ENCODE data around the gene SLC24A4.

SLC24A4 gene

DNA sequence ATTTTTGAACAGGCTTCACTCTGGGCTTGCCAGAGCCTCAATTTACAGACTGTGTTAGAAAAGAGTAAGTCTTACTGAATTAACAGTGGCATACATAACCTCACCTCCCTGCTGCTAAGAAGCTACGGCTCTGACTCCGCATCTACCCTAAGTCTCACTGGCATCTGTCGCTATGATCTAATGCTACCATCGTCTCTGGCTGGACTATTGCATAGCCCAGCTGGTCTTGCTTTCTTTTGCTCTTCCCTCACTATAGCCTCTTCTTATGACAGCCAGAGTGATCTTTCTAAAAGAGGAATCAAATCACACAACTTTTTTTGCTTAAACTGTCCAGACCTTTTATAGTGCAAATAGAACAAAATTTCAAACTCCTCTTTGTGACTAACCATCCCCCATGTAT is 81.1 kb downstream of the SLC24A4 start:
- DNase-seq (ENCODE audit: low read depth in 2 of 2), result no peak

DNA sequence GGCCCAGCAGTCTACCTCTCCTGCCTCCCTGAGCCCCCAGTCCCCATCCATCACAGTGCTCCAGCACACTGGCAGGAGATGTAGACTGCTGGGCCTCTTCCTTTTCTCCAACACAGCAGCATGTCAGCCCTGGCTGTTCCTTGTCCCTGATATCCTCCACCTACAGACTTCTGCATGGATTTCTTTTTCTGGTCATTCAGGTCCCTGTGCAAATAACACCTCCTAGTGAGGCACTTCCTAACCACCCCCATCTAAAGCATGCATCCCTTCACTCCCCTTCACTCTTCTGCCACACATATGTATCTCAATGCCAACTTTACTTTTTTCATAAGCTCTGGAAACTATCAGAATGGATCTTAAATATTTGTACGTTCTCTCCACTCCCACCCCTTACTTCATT is 81.5 kb downstream of the SLC24A4 start:
- DNase-seq (ENCODE audit: low read depth in 2 of 2), result no peak

DNA sequence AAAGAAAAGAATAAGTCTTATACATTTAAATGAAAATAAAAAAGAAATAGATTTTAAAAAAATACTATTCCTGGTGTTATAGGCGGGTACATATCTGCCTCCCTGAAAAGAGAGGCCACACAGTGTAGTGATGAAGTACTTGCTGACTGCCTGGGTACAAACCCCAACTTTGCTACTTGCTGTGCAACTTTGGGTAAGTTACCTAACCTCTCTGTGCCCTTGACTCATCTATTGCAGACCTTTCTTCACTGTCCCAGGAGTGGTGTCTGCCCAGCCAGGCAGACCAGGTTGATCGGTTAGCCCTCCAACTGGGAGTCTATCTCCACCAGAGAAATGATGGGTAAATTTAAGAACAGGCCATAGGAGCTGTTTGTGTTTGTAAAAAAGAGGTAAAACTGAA is 82.0 kb downstream of the SLC24A4 start:
- no peak for DNase-seq (ENCODE audit: low read depth in 2 of 2)

DNA sequence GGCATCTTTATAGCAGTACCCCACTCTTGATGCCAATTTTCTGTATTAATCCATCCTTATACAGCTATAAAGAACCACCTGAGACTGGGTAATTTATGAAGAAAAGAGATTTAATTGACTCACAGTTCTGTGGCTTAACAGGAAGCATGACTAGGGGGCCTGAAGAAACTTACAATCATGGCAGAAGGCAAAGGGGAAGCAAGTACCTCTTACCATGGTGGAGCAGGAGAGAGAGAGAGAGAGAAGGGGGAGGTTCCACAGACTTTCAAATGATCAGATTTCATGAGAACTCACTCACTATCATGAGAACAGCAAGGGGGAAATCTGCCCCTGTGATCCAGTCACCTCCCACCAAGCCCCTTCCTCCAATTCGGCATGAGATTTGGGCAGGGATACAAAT is 84.4 kb downstream of the SLC24A4 start:
- DNase-seq (ENCODE audit: low read depth in 2 of 2), result no peak

DNA sequence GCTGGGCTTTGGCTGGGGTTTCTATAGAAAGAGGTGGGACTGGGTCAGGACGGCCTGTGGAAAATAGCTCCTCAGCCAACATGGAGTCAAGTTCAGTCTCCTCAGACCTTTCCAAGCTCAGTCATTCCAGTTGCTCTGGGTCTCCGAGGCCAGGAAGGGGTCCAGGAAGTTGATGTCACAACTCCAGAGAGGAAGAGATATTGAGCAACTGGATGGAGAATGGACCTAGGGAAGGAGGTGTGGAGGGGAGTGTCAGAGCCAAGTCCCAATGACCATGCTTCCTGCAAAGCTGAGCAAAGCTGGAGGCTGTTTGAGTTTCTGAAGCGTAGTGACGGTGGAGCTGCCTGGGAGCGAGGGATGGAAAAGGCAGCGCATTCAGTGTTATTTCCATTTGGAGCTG is 86.1 kb downstream of the SLC24A4 start:
- no peak for DNase-seq (ENCODE audit: low read depth in 2 of 2)

DNA sequence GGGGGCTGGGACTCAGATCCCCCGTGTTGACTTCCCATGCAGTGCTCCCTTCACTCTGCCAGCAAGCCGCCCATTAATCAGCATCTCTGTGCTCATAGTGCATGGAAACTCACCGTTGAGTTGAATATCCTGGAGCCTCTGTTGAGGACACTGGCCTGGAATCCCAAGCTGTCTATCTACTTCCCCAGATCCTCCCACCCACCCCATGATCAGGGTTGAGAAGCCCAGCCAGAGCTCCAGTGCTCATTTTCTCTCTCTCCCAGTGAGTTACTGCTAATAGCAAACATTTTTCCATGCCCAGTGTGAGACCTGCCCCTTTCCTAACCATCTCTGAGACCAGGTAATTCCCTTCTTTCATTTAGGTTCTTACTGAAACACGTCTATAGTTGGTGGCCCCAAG is 88.2 kb downstream of the SLC24A4 start:
- DNase-seq (ENCODE audit: low read depth in 2 of 2), result no peak

DNA sequence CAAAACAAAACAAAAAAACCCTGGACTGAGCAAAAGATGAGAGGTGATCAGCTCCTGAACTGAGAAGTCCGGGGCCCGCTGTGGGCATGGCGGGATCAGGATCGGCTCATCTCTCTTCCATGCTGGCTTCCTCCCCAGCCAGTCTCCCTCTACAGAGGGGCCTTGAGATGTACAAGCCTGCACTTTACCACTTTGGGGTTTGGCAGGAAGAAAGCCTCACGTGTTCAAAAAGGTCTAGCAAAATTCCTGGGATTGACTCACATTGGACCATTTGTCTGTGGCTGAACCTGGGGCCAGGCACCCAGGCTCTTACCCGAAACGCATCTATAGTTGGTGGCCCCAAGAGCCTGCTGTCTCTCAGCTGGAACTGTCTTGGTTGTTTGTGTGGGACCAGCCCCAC is 89.0 kb downstream of the SLC24A4 start:
- no peak for DNase-seq (ENCODE audit: low read depth in 2 of 2)

DNA sequence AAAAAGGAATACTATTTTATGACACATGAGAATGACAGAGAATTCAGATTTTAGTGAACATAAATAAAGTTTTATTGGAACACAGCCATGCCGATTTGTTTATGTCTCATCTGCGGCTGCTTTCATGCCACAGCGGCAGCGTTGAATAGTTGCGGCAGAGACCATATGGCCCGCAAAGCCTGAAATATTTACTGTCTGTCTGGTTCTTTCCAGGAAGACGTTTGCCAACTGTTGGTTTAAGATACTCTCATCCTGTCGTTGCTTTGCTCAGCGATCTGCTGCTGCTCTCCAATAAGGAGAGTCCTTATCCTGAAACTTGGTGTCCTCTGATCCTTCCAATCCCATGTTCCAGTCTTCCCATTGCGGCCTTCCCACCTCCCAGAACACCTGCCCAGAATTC is 89.9 kb downstream of the SLC24A4 start:
- no peak for DNase-seq (ENCODE audit: low read depth in 2 of 2)

DNA sequence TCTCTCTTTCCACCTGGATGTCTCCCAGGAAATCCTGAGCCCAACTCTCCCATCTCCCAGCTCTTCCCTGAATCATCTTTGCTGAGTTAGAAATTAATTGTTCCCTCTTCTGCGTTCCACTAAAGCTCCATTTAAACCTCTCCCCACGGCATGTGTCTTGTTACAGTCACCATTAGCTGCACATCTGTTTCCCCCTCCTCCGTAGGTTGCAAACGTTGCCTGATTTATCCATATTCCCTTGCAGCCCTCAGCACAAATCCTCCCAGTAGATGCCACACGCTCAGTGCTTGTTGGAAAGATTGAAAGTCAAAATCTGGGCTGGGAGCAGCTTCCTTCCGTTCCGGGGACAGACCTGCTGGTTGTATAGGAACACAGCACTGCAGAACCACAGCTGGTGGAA is 90.4 kb downstream of the SLC24A4 start:
- DNase-seq (ENCODE audit: low read depth in 2 of 2), result no peak

DNA sequence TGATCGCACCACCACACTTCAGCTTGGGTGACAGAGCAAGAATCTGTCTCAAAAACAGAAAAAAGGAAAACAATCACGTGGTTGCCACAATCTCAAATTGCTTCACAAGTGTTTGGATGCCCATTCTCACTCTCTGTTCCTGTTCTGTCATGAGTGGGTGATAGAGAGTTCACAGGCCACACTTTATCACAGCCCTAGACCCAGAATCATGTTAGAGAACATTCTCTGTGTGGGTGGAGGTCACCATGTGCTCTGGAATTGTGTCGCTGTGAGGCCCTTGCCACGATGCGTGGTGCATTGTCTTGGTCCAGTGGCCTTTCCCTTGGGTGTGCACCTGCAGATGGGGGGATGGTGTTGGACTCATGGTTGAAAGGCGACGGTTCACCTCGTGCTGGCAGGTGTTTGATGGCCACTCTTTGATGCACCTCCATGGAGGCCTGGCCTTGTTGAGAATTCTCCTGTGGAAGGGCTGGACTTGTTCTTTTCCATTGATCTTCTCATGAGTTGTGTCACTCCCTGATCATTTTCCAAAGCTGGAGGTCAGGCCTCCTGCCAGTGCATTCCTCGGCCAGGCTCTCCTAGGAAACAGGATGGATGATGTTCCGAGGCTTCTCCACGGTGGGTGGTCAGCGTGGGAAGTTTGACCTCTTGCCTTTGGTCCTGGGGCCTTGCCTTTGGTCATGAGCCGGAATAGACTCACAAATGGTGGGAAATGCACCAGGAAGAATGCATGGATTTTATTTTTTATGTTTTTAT is 91.9 kb downstream of the SLC24A4 start:
- DNase-seq (ENCODE audit: low read depth in 2 of 2), result no peak

DNA sequence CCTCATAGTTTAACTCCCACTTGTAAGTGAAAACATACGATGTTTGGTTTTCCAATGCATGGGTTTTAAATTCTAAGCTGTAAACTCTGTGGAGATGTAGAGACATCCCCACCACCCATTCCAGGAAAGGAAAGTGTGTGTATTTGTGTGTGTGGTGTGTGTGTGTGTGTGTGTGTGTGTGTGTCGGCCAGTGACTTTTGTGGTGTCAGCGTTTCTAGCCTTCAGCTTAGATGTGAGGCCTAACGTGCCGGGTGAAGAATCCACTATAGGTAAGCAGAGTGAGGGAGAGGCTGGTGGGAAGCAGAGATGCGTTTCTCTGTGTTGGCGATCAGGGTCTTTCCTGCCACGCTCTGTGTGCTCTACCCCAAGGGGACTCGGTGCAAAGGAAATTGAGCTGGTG is 93.0 kb downstream of the SLC24A4 start:
- DNase-seq (ENCODE audit: low read depth in 2 of 2), result no peak

DNA sequence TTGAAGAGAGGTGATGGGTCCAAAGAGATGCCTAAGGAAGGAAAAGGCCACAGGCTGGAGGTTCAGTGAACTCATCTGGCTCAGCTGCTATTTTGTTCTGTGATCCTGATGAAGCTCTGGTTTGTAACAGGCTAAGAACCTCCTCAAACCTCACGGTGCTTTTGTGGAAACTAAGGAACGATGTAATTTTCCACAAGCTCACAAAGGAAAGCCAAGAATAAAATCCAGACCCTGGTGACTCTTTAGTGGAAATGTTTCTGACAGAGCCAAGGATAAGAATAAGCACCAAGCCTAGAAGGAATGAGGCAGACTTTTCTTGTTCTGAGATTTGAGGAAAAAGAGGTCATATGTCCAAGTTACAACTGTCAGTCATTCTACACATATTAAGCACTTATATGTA is 93.6 kb downstream of the SLC24A4 start:
- no peak for DNase-seq (ENCODE audit: low read depth in 2 of 2)

DNA sequence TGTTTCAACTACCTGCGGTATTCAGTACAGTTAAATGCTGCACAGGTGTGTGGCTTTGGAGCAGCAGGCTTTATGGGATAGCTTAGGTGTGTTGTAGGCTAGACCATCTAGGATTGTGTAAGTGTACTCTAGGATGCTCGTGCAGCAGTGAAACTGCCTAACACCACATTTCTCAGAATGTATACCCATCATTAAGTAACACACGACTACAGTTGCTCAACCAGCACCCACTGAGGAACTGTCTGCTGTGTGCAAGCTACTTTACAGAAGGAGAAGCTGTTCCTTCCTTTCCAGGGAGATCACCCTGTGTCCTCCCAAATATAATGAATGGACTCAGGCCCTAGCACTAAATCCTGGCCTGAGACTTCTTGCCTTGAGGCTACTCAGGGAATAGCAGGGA is 94.8 kb downstream of the SLC24A4 start:
- DNase-seq (ENCODE audit: low read depth in 2 of 2), result no peak

DNA sequence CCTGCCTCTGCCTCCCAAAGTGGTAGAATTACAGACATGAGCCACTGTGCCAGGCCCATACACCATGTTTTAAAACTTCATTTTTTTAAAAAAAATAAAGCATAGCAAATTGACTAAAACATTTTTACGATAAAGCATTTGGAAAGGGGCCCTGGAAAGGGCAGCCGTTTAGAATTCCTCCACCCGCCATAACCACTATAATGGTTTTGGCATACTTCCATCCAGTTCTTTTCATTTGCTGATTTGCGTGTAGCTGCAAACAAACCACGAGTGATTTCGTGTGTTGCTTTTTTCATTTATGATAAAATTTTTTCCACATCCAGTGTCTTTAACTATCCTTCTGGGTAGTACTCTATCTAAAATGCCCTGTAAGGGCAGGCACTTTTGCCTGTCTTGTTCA is 98.8 kb downstream of the SLC24A4 start:
- DNase-seq (ENCODE audit: low read depth in 2 of 2), result no peak

DNA sequence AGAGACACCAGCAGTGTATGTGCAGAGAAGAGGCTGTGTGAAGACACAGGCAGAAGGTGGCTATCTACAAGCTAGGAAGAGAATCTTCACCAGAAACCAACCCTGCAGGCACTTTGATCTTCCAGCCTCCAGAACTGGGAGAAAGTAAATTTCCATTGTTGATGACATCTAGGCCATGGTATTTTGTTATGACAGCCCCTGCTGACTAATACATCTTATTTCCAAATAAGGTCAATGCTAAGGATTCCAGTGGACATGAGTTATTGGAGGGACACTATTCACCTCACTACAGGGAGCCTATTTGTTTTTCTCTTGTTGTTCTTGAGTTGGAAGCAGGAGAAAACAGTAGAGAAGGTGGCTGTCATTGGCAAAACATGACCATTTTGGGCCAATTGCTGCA is 102.1 kb downstream of the SLC24A4 start:
- DNase-seq (ENCODE audit: low read depth in 2 of 2), result no peak

DNA sequence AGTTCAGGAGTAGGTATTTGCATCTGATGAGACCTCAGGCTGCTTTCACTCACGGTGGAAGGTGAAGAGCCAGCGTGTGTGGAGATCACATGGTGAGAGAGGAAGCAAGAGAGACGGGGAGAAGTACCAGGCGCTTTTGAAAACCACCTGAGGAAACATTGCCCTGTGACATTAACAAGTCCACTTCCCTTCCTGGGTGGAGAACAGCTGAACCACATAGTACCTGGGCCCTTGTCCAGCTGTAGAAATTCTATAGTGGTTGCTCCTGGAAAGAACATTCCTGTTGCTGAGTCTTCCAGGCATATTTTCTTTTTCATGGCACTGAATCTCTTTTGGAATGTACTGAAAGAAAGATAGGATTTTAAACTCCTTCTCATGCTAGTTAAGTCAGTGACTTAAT is 103.3 kb downstream of the SLC24A4 start:
- no peak for DNase-seq (ENCODE audit: low read depth in 2 of 2)

DNA sequence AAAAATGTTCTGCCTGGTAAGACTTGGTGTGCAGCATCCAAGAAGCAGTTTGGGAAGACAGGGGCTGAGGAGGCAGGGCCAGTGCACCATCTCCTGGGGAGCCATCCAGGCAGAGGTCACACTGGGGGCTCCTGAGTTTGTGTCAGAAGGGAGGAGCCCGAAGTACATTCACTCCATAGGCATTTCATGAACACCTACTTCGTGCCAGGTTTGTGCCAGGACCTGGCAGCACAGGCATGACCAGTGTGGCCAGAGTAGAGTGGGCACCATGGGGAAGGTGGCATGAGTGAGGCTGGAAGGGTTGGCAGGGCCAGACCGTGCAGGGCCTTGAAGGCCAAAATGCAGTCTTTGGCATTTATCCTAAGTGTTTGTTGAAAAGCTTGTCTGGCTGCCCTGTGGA is 104.1 kb downstream of the SLC24A4 start:
- DNase-seq (ENCODE audit: low read depth in 2 of 2), result no peak

DNA sequence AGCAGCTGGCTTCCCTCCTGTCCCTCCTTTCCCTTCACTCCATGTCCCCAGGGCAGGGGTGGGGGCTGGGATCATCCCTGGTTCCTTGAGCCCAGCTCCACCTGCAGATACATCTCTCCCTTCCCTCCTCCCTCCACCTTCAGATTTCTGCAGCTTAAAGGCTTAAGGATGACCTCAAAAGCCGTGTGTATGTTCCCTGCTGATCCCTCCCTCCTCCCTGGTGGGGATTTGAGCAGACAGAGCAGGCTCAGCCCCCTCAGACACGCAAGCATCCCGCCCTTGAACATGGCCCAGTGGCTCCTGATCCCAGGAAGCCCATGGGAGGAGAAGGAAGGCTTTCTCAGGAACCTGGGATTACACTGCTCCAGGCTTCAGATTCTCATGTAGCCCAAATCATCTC is 107.7 kb downstream of the SLC24A4 start:
- DNase-seq (ENCODE audit: low read depth in 2 of 2), result no peak

DNA sequence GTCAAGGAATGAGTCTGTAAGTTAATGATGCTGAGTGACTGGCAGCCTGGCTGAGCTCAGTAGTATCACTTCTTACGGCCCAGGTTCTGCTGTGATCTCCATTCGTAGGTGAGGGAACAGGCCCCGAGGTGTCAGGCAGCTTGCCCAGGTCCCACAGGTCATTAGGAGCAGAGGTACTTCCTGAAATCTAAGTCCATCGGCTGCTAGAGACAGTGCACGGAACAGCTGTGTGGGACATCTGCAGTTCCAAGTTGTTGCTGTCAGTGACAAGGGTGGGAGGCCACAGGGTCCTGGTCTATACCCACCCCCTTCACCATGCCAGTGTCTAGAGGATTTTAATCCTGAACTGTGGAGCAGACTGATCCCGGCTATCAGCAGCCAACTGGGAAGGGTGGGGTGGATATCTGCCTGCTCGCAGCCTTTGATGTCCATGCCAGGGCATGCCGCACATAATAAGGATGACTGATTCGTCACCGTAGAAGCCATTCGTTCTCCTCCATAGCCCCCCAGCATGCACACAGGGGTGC is 108.3 kb downstream of the SLC24A4 start:
- DNase-seq (ENCODE audit: low read depth in 2 of 2), result no peak

DNA sequence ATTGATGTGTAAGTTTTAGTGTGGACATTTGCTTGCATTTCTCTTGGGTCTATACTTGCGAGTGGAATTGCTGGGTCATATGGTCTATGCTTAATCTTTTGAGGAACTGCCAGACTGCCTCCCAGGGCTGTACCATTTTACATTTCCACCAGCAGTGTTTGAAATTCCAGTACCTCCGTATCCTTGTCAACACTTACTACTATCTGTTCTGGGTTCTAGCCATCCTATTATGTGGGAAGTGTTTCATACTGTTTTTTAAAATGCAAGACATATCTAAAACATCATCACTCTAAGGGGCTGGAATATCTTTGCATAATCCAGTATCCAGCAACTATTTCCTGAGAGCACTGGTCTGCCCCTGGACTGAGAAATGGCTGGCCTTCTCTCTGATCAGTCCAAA is 110.4 kb downstream of the SLC24A4 start:
- no peak for DNase-seq (ENCODE audit: low read depth in 2 of 2)

DNA sequence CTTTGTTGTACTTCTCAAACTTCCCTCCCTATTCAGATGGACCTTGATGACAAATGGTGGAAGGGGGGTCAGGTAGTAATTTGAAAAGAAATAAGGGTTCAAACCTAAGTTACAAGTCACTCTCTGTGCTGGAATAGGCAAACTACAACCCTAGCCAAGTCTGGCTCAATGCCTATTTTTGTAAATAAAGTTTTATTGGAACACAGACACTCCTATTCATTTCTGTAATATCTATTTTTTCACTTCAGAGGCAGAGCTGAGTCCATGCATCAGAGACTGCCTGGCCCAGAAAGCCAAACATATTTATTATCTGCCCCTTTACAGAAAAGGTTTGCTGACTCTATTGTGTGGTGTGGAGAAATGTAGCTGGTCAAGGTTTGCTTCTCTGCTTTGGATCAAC is 112.2 kb downstream of the SLC24A4 start:
- DNase-seq (ENCODE audit: low read depth in 2 of 2), result no peak

DNA sequence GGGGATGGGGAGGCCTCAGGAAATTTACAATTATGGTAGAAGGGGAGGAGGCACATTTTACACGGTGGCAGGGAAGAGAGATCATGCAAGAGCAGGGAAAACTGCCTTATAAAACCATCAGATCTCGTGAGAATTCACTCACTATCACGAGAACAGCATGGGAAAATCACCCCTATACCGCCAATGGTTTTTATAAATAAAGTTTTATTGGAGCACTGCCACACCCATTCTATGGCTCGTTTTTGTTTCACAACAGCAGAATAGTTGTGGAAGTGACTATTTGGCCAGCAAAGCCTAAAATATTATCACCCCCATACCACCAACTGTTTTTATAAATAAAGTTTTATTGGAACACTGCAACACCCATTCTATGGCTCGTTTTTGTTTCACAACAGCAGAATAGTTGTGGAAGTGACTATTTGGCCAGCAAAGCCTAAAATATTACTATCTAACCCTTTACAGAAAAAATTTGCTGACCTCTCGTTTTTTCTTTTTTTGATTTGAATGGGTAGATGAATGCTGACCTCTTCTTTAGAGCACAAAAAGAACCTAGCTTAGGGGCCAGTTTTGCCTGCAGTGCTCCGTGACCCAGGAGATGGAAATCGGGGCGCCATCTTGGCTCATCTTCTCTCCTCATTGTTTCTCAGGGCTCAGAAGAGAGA is 113.3 kb downstream of the SLC24A4 start:
- no peak for DNase-seq (ENCODE audit: low read depth in 2 of 2)

DNA sequence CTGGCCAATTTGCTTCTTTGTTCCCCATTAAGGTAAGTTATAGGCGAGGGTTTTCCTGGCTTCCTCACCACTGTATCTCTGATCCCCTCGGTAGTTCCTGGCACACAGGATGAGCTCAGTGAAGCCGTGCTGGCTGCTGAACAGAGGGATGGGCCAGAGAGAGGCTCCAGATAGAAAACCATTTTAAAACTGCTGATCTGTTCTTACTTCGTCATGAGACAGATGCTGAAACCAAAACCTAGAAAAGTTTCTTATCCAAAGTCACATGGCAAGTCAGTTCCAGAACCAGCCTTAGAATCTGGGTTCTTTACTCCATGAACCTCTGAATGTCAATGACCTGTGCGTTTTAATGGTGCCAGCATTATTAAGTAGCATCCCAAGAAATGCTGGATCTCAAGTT is 114.3 kb downstream of the SLC24A4 start:
- no peak for DNase-seq (ENCODE audit: low read depth in 2 of 2)

Data from stimulated activated CD8-positive, alpha-beta memory T cell treated with anti-CD3 and anti-CD28 coated beads, Interleukin-7, amount 100 ng/mL, for 1 hour (primary cell).